ENCODE data around the gene WAPL. TPM values are rescaled to one million over a fixed set of nuclear protein-coding genes. Genes with fewer than 3 reads are reported as not detected.

The WAPL gene
- total and polyA plus RNA-seq, 9 of the 15 experiments (the other 6 are each of a cell fraction or from before 2014, with no cell fraction given), result 14.3 to 36.4 (median 25.3) TPM

GRCh38 chr10:86393362-86393761 is 128.2 kb downstream of the WAPL start:
- intact Hi-C loops (cut with micrococcal nuclease) (no loop called here), in situ Hi-C loops (cut with MboI) (no loop called here)
- TF ChIP-seq, protein P1, sequence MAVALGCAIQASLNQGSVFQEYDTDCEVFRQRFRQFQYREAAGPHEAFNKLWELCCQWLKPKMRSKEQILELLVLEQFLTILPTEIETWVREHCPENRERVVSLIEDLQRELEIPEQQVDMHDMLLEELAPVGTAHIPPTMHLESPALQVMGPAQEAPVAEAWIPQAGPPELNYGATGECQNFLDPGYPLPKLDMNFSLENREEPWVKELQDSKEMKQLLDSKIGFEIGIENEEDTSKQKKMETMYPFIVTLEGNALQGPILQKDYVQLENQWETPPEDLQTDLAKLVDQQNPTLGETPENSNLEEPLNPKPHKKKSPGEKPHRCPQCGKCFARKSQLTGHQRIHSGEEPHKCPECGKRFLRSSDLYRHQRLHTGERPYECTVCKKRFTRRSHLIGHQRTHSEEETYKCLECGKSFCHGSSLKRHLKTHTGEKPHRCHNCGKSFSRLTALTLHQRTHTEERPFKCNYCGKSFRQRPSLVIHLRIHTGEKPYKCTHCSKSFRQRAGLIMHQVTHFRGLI (CRISPR knock-in tag; IDR thresholded peaks at IDR 0.05), result no peak
- TF ChIP-seq ZSCAN32 (CRISPR knock-in tag; IDR thresholded peaks at IDR 0.05) (no peak), MNT (conservative IDR thresholded peaks at IDR 0.05) (no peak), RAD51 (IDR thresholded peaks at IDR 0.05; ENCODE audit: borderline replicate concordance, low read depth) (no peak), CEBPG (CRISPR knock-in tag; IDR thresholded peaks at IDR 0.05) (peak; percentile 74), CEBPG (tag; conservative IDR thresholded peaks at IDR 0.05 in 1 of 2, IDR thresholded peaks at IDR 0.05 in 1 of 2) (peak in 1 of 2 experiments; percentile 71; a peak in 2 of 4 replicates), ZC3H8 (IDR thresholded peaks at IDR 0.05) (no peak), ZNF277 (CRISPR knock-in tag; IDR thresholded peaks at IDR 0.05; ENCODE audit: borderline replicate concordance) (no peak)
- BruUV-seq (replicated peaks), result no TSS peak
- Histone ChIP-seq H2AFZ (ENCODE audit: low read depth, low read length) (no peak overlapping the region), H3K9me3 (replicated peaks; ENCODE audit: control insufficient read depth, insufficient read depth, low read depth, low read length) (no peaks in the 10 kb centered on the region), H3K9me1 (ENCODE audit: control insufficient read depth, insufficient read depth, low read length) (no peaks in the 10 kb centered on the region), H3K9ac (ENCODE audit: insufficient read depth in 1 of 2, low read depth in 2 of 2, low read length in 2 of 2) (no peak overlapping the region), H3K27me3 (ENCODE audit: control insufficient read depth in 2 of 2, insufficient read depth in 2 of 2, low read length in 2 of 2) (peaks cover 0 to 10% of the 10 kb centered on the region in 2 experiments; a peak in 1 of 5 replicates), H3K79me2 (ENCODE audit: control insufficient read depth, insufficient read depth, low read length) (no peaks in the 10 kb centered on the region), H3K36me3 (ENCODE audit: control insufficient read depth, insufficient read depth, low read length) (no peaks in the 10 kb centered on the region), H3K4me2 (ENCODE audit: insufficient read depth, low read length) (no peak overlapping the region), H4K20me1 (replicated peaks; ENCODE audit: control insufficient read depth, insufficient read depth, low read length) (no peaks in the 10 kb centered on the region), H3K4me1 (replicated peaks in 1 of 2; ENCODE audit: control insufficient read depth in 2 of 2, insufficient read depth in 2 of 2, low read length in 2 of 2) (peaks cover 0 to 6% of the 10 kb centered on the region in 2 experiments; a peak in 3 of 5 replicates), H3K4me3 (no peak overlapping the region), H3K27ac (ENCODE audit: extremely low read depth, low read depth, low read length) (no peak overlapping the region)
- DNase-seq (ENCODE audit: extremely low read depth in 1 of 4, low spot score in 3 of 4) (no peak), FAIRE-seq (no peak), ATAC-seq (peak; percentile 55)
- WGBS (ENCODE audit: insufficient coverage, low coverage, missing lambda C conversion rate), result 4% methylated on average over 8 of the region's 9 CpGs
- CTCF ChIA-PET (ENCODE audit: low intra/inter-chr PET ratio), result no interaction called here
- POLR2A ChIA-PET, result interaction anchor here (0.9 kb wide), 1 partner anchor 18 kb away, joined by 3 read pairs; no protein-coding TSS in a partner anchor

All from K562 (cell line).